ENCODE results near the gene AXL.
"Not testable (repeated sequence)": the region's sequence is repeated elsewhere in the genome, so short reads cannot be mapped to it uniquely, and the experiment has no call there.

Gene AXL

GRCh38 chr19:41229338-41229737 is 10.3 kb downstream of the AXL start:
- not testable (repeated sequence) for H2BK15ac ChIP-seq (replicated peaks; ENCODE audit: low read depth); DNase-seq; H3K4me3 ChIP-seq (ENCODE audit: low read length); H3K9ac ChIP-seq (ENCODE audit: low read length); H3K79me2 ChIP-seq (ENCODE audit: control insufficient read depth, insufficient read depth, low read length); H3K23ac ChIP-seq (ENCODE audit: low read length); H3K56ac ChIP-seq (ENCODE audit: low read length); H3K79me1 ChIP-seq (ENCODE audit: low read length); H3K18ac ChIP-seq (ENCODE audit: low read length); H2AK5ac ChIP-seq (ENCODE audit: low read length); H4K5ac ChIP-seq (ENCODE audit: low read length); H3K4ac ChIP-seq (ENCODE audit: low read depth, low read length); H3K4me1 ChIP-seq (ENCODE audit: control insufficient read depth, low read depth, low read length); H2BK5ac ChIP-seq (ENCODE audit: low read length); H3K4me2 ChIP-seq (ENCODE audit: low read length); H3K27me3 ChIP-seq (ENCODE audit: insufficient read depth, low read length, poor library complexity); H2BK120ac ChIP-seq (ENCODE audit: low read depth, low read length); H4K8ac ChIP-seq (ENCODE audit: low read depth, low read length); H3K36me3 ChIP-seq (ENCODE audit: control insufficient read depth, insufficient read depth, low read length); H3K27ac ChIP-seq (ENCODE audit: low read depth, low read length)
- no CpG with 5 or more reads among the region's 5 CpGs for WGBS (ENCODE audit: extremely low coverage, insufficient coverage, low lambda C conversion rate)

- WGBS (ENCODE audit: extremely low coverage, insufficient coverage, low lambda C conversion rate) = no CpG with 5 or more reads among the region's 3 CpGs
- H3K36me3 ChIP-seq (ENCODE audit: control insufficient read depth, insufficient read depth, low read length) = no peaks in the 10 kb centered on the region
These were observed 11.2 kb downstream of the AXL start for GRCh38 chr19:41230067-41230857.

GRCh38 chr19:41232686-41233085 is 13.7 kb downstream of the AXL start:
- Histone ChIP-seq H3K9ac (ENCODE audit: low read length) (no peak overlapping the region), H3K27ac (ENCODE audit: low read depth, low read length) (no peak overlapping the region), H2BK15ac (replicated peaks; ENCODE audit: low read depth) (no peak overlapping the region), H3K4me1 (ENCODE audit: control insufficient read depth, low read depth, low read length) (no peaks in the 10 kb centered on the region), H2BK5ac (ENCODE audit: low read length) (no peak overlapping the region), H3K56ac (ENCODE audit: low read length) (no peak overlapping the region), H3K4ac (ENCODE audit: low read depth, low read length) (no peak overlapping the region), H4K5ac (ENCODE audit: low read length) (no peak overlapping the region), H2BK120ac (ENCODE audit: low read depth, low read length) (no peak overlapping the region), H3K79me1 (ENCODE audit: low read length) (no peaks in the 10 kb centered on the region), H3K18ac (ENCODE audit: low read length) (no peak overlapping the region), H4K8ac (ENCODE audit: low read depth, low read length) (no peak overlapping the region), H3K4me2 (ENCODE audit: low read length) (no peak overlapping the region), H3K4me3 (ENCODE audit: low read length) (no peak overlapping the region), H2AK5ac (ENCODE audit: low read length) (no peak overlapping the region), H3K27me3 (ENCODE audit: insufficient read depth, low read length, poor library complexity) (no peaks in the 10 kb centered on the region), H3K79me2 (ENCODE audit: control insufficient read depth, insufficient read depth, low read length) (no peaks in the 10 kb centered on the region), H3K23ac (ENCODE audit: low read length) (no peak overlapping the region), H3K36me3 (ENCODE audit: control insufficient read depth, insufficient read depth, low read length) (peaks cover 2% of the 10 kb centered on the region)
- no CpG with 5 or more reads among the region's 8 CpGs for WGBS (ENCODE audit: extremely low coverage, insufficient coverage, low lambda C conversion rate)
- no peak for DNase-seq

More at GRCh38 chr19:41230067-41230857, 11.2 kb downstream of the AXL start:
- Histone ChIP-seq H3K27ac (ENCODE audit: low read depth, low read length) (no peak overlapping the region), H2BK120ac (ENCODE audit: low read depth, low read length) (no peak overlapping the region), H2AK5ac (ENCODE audit: low read length) (no peak overlapping the region), H3K79me1 (ENCODE audit: low read length) (no peaks in the 10 kb centered on the region), H3K4me2 (ENCODE audit: low read length) (no peak overlapping the region), H3K56ac (ENCODE audit: low read length) (no peak overlapping the region), H2BK15ac (replicated peaks; ENCODE audit: low read depth) (no peak overlapping the region), H3K4me1 (ENCODE audit: control insufficient read depth, low read depth, low read length) (peaks cover 8% of the 10 kb centered on the region), H3K79me2 (ENCODE audit: control insufficient read depth, insufficient read depth, low read length) (no peaks in the 10 kb centered on the region), H2BK5ac (ENCODE audit: low read length) (no peak overlapping the region), H4K5ac (ENCODE audit: low read length) (no peak overlapping the region), H3K9ac (ENCODE audit: low read length) (no peak overlapping the region), H3K4ac (ENCODE audit: low read depth, low read length) (no peak overlapping the region), H3K4me3 (ENCODE audit: low read length) (no peak overlapping the region), H3K18ac (ENCODE audit: low read length) (no peak overlapping the region), H3K23ac (ENCODE audit: low read length) (no peak overlapping the region), H4K8ac (ENCODE audit: low read depth, low read length) (no peak overlapping the region), H3K27me3 (ENCODE audit: insufficient read depth, low read length, poor library complexity) (no peaks in the 10 kb centered on the region)
- no peak for DNase-seq

GRCh38 chr19:41233748-41234240 is 14.8 kb downstream of the AXL start:
- H3K4me3 ChIP-seq (ENCODE audit: low read length) = no peak overlapping the region
- no peak overlapping the region for H4K8ac ChIP-seq (ENCODE audit: low read depth, low read length)
- H2BK5ac ChIP-seq (ENCODE audit: low read length) = no peak overlapping the region
- no peak overlapping the region for H2AK5ac ChIP-seq (ENCODE audit: low read length)
- H3K18ac ChIP-seq (ENCODE audit: low read length) = no peak overlapping the region
- H3K56ac ChIP-seq (ENCODE audit: low read length) = no peak overlapping the region
- no peak overlapping the region for H3K4ac ChIP-seq (ENCODE audit: low read depth, low read length)
- H3K79me2 ChIP-seq (ENCODE audit: control insufficient read depth, insufficient read depth, low read length) = no peaks in the 10 kb centered on the region
- no peak overlapping the region for H3K9ac ChIP-seq (ENCODE audit: low read length)
- no peaks in the 10 kb centered on the region for H3K27me3 ChIP-seq (ENCODE audit: insufficient read depth, low read length, poor library complexity)
- H3K4me1 ChIP-seq (ENCODE audit: control insufficient read depth, low read depth, low read length) = no peaks in the 10 kb centered on the region
- no CpG with 5 or more reads among the region's 4 CpGs for WGBS (ENCODE audit: extremely low coverage, insufficient coverage, low lambda C conversion rate)
- H3K27ac ChIP-seq (ENCODE audit: low read depth, low read length) = no peak overlapping the region
- H3K23ac ChIP-seq (ENCODE audit: low read length) = no peak overlapping the region
- no peak overlapping the region for H2BK120ac ChIP-seq (ENCODE audit: low read depth, low read length)
- H3K36me3 ChIP-seq (ENCODE audit: control insufficient read depth, insufficient read depth, low read length) = peaks cover 2% of the 10 kb centered on the region
- H3K79me1 ChIP-seq (ENCODE audit: low read length) = no peaks in the 10 kb centered on the region
- no peak overlapping the region for H3K4me2 ChIP-seq (ENCODE audit: low read length)
- no peak for DNase-seq
- H4K5ac ChIP-seq (ENCODE audit: low read length) = no peak overlapping the region
- no peak overlapping the region for H2BK15ac ChIP-seq (replicated peaks; ENCODE audit: low read depth)

- no peak overlapping the region for H3K56ac ChIP-seq (ENCODE audit: low read length)
- WGBS (ENCODE audit: extremely low coverage, insufficient coverage, low lambda C conversion rate) = no CpG with 5 or more reads among the region's 8 CpGs
- no peak overlapping the region for H3K18ac ChIP-seq (ENCODE audit: low read length)
- H3K4me1 ChIP-seq (ENCODE audit: control insufficient read depth, low read depth, low read length) = no peaks in the 10 kb centered on the region
- no peaks in the 10 kb centered on the region for H3K79me2 ChIP-seq (ENCODE audit: control insufficient read depth, insufficient read depth, low read length)
- H3K27ac ChIP-seq (ENCODE audit: low read depth, low read length) = no peak overlapping the region
- H3K9ac ChIP-seq (ENCODE audit: low read length) = no peak overlapping the region
- no peak overlapping the region for H4K5ac ChIP-seq (ENCODE audit: low read length)
- no peak overlapping the region for H2BK120ac ChIP-seq (ENCODE audit: low read depth, low read length)
- no peak overlapping the region for H3K4me3 ChIP-seq (ENCODE audit: low read length)
- H3K4ac ChIP-seq (ENCODE audit: low read depth, low read length) = no peak overlapping the region
- H2AK5ac ChIP-seq (ENCODE audit: low read length) = no peak overlapping the region
- DNase-seq = no peak
- peaks cover 2% of the 10 kb centered on the region for H3K36me3 ChIP-seq (ENCODE audit: control insufficient read depth, insufficient read depth, low read length)
- H3K4me2 ChIP-seq (ENCODE audit: low read length) = no peak overlapping the region
- no peak overlapping the region for H3K23ac ChIP-seq (ENCODE audit: low read length)
- no peak overlapping the region for H2BK15ac ChIP-seq (replicated peaks; ENCODE audit: low read depth)
- no peak overlapping the region for H4K8ac ChIP-seq (ENCODE audit: low read depth, low read length)
- H3K79me1 ChIP-seq (ENCODE audit: low read length) = no peaks in the 10 kb centered on the region
- H2BK5ac ChIP-seq (ENCODE audit: low read length) = no peak overlapping the region
- no peaks in the 10 kb centered on the region for H3K27me3 ChIP-seq (ENCODE audit: insufficient read depth, low read length, poor library complexity)
These were observed 15.6 kb downstream of the AXL start for GRCh38 chr19:41234512-41235168.
